HepG2 (cell line): ENCODE measurements around the gene SLC17A5. TPM values are rescaled to one million over a fixed set of nuclear protein-coding genes. Genes with fewer than 3 reads are reported as not detected.

ENCODE experiments used
- CREB1 ChIP-seq, 2 experiments: fragments of 450-650 bp in 1 of 2; IDR thresholded peaks; 2 replicates each; pipeline ENCODE4 v1.6.1; 2016 to 2017; ENCODE audit warnings: control low read depth in 1 of 2, mild to moderate bottlenecking in 1 of 2, missing compliant biosample characterization in 1 of 2, missing genetic modification characterization in 1 of 2
- FOXO1 ChIP-seq: sonication (generic); formaldehyde crosslinking; IDR thresholded peaks from 2 replicates; pipeline ENCODE4 v1.4.0; 2020; ENCODE audit warnings: missing genetic modification reagents
- GABPB1 ChIP-seq: IDR thresholded peaks from 2 replicates; pipeline ENCODE4 v1.6.1; 2016; ENCODE audit warnings: mild to moderate bottlenecking, missing genetic modification reagents, moderate library complexity, missing compliant biosample characterization
- GFI1 ChIP-seq: sonication (generic); formaldehyde crosslinking; IDR thresholded peaks from 2 replicates; pipeline ENCODE4 v1.5.0; 2020; ENCODE audit warnings: missing genetic modification reagents, mild to moderate bottlenecking, borderline replicate concordance
- JUND ChIP-seq: sonication (generic); formaldehyde crosslinking; IDR thresholded peaks from 2 replicates; pipeline ENCODE4 v1.8.0; 2022; ENCODE audit warnings: mild to moderate bottlenecking, missing genetic modification reagents
- KAT8 ChIP-seq: IDR thresholded peaks from 2 replicates; pipeline ENCODE4 v1.6.1; 2016; ENCODE audit warnings: missing genetic modification reagents, missing compliant biosample characterization
- NPAS2 ChIP-seq: sonication (generic); formaldehyde crosslinking; IDR thresholded peaks from 2 replicates; pipeline ENCODE4 v1.8.0; 2022; ENCODE audit warnings: mild to moderate bottlenecking, missing genetic modification reagents, borderline replicate concordance
- NR3C1 ChIP-seq: sonication (generic); formaldehyde crosslinking; IDR thresholded peaks from 2 replicates; pipeline ENCODE4 v1.4.0; 2020; ENCODE audit warnings: missing genetic modification reagents
- RCOR2 ChIP-seq: IDR thresholded peaks from 2 replicates; pipeline ENCODE4 v1.6.1; 2016; ENCODE audit warnings: missing biosample characterization, missing genetic modification reagents
- SIX4 ChIP-seq: sonication (generic); formaldehyde crosslinking; IDR thresholded peaks from 2 replicates; pipeline ENCODE4 v1.4.0; 2020; ENCODE audit warnings: missing genetic modification reagents
- SOX13 ChIP-seq, 3 experiments: fragments of 450-650 bp in 1 of 3; sonication (generic) in 1 of 3; formaldehyde crosslinking in 1 of 3; IDR thresholded peaks in 2 of 3; conservative IDR thresholded peaks in 1 of 3; 2 replicates each; pipeline versions ENCODE4 v1.5.0 to v1.6.1; 2016 to 2020; ENCODE audit warnings: antibody characterized with exemption in 1 of 3, mild to moderate bottlenecking in 1 of 3, missing compliant biosample characterization in 1 of 3, missing genetic modification reagents in 1 of 3, moderate library complexity in 1 of 3
- SOX6 ChIP-seq, 2 experiments: fragments of 450-650 bp in 1 of 2; sonication (generic) in 1 of 2; formaldehyde crosslinking in 1 of 2; IDR thresholded peaks; 2 replicates each; pipeline versions ENCODE4 v1.4.0 to v1.6.1; 2017 to 2020; ENCODE audit warnings: antibody characterized with exemption in 1 of 2, mild to moderate bottlenecking in 1 of 2, missing genetic modification reagents in 1 of 2
- SP5 ChIP-seq: IDR thresholded peaks from 2 replicates; pipeline ENCODE4 v1.6.1; 2016; ENCODE audit warnings: low read depth, borderline replicate concordance
- TAF15 ChIP-seq: fragments of 200-400 bp; formaldehyde crosslinking; IDR thresholded peaks from one replicate; pipeline ENCODE4 v1.6.1; 2018; ENCODE audit warnings: mild to moderate bottlenecking, low read depth, low read length; ENCODE audit not compliant: poor library complexity, severe bottlenecking
- ZNF431 ChIP-seq: sonication (generic); formaldehyde crosslinking; IDR thresholded peaks from 2 replicates; pipeline ENCODE4 v1.9.0; 2022; ENCODE audit warnings: missing genetic modification reagents, low read depth, mild to moderate bottlenecking, borderline replicate concordance
- ZNF496 ChIP-seq: sonication (generic); formaldehyde crosslinking; IDR thresholded peaks from 2 replicates; pipeline ENCODE4 v1.8.1; 2023; ENCODE audit warnings: mild to moderate bottlenecking, moderate library complexity, missing genetic modification reagents; ENCODE audit not compliant: insufficient replicate concordance
- ZSCAN21 ChIP-seq: sonication (generic); formaldehyde crosslinking; IDR thresholded peaks from 2 replicates; pipeline ENCODE4 v1.8.0; 2022; ENCODE audit warnings: mild to moderate bottlenecking, missing genetic modification reagents, moderate library complexity, borderline replicate concordance
- ZSCAN25 ChIP-seq: sonication (generic); formaldehyde crosslinking; IDR thresholded peaks from 2 replicates; pipeline ENCODE4 v1.8.0; 2022; ENCODE audit warnings: mild to moderate bottlenecking, missing genetic modification reagents
- polyA plus RNA-seq, 8 experiments: library from polyadenylated mRNA; depleted of rRNA in 3 of 8; stranded (reverse) in 7 of 8; unstranded in 1 of 8; fragments of >200 nt; fragmentation: Illumina TruSeq in 4 of 8; extraction: Trizol in 4 of 8; gene quantifications; 2 replicates each; pipeline versions ENCODE4 v1.2.1 to v1.2.3, GENCODE V29; 2011 to 2016; ENCODE audit warnings: low read depth in 4 of 8, missing spikeins in 1 of 8, mixed read lengths in 1 of 8; ENCODE audit not compliant: insufficient read depth in 1 of 8
- total RNA-seq, 5 experiments: library from RNA; depleted of rRNA; stranded (reverse); fragments of >200 nt; fragmentation: Illumina TruSeq; extraction: Trizol; gene quantifications; 2 replicates each; pipeline ENCODE4 v1.2.3, GENCODE V29; 2016; ENCODE audit warnings: low read depth in 1 of 5
- TF ChIP-seq, protein P1 (sequence below): sonication (generic); formaldehyde crosslinking; conservative IDR thresholded peaks from 2 replicates; pipeline ENCODE4 v1.5.0; 2020; ENCODE audit warnings: missing genetic modification reagents
- TF ChIP-seq, protein P2 (sequence below): sonication (generic); formaldehyde crosslinking; IDR thresholded peaks from 2 replicates; pipeline ENCODE4 v1.4.0; 2020; ENCODE audit warnings: missing genetic modification reagents
- TF ChIP-seq, protein P3 (sequence below): sonication (generic); formaldehyde crosslinking; IDR thresholded peaks from 2 replicates; pipeline ENCODE4 v1.5.0; 2020; ENCODE audit warnings: missing genetic modification reagents
- TF ChIP-seq, protein P4 (sequence below): sonication (generic); formaldehyde crosslinking; IDR thresholded peaks from 2 replicates; pipeline ENCODE4 v1.4.0; 2020; ENCODE audit warnings: missing genetic modification reagents

SLC17A5 gene
- total and polyA plus RNA-seq, 2 of the 13 experiments (the other 11 are each of a cell fraction or from before 2014, with no cell fraction given) = 18.3 to 20.5 TPM

DNA sequence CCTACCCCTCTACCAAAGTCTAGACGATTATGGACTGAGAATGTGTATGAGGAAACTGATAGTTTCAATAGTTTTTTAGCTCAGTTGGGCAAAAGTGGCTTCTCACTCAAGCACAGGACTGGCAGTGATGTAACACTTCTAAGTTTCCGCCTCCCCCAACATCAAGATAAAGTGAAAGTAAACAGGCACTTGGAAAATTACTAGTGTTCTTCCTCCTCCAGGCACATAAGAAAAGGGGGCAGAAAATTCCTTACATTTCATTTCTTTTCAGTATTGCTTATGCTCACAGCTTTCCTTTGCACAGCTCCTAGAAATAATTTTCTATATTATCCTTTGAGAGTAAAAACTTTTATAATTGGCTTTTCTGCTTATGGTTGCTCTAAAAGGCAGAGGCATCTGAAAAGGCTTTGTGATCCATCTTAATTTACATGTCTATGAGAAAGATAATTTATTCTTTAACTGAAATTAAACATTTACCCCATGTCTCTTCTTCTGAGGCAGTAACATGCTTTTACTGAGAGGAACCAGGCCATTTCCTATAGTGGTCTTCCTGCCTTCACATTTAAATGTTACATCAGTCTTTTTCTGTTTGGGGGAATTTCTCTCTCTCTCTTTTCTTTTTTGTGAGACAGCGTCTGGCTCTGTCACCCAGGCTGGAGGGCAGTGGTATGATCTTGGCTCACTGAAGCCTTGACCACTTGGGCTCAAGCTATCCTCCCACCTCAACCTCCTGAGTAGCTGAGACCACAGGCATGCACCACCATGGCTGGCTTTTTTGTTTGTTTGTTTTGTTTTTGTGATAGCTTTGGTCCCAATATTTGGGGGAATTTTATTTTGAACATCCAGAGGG is 68.0 kb downstream of the SLC17A5 start (continued):
- TF ChIP-seq GABPB1 (CRISPR knock-in tag) = no peak; the same call in 1 of the 2 replicates
- TF ChIP-seq ZNF496 (CRISPR knock-in tag) = no peak
- peak; percentile 34; the same call in 1 of the 2 replicates for TF ChIP-seq RCOR2 (CRISPR knock-in tag)
- no peak for TF ChIP-seq NR3C1 (CRISPR knock-in tag)
- TF ChIP-seq KAT8 (CRISPR knock-in tag) = peak; percentile 30; the same call in 1 of the 2 replicates
- TF ChIP-seq ZSCAN25 (CRISPR knock-in tag) = 0 out of 2 replicates have a peak, but pooled peaks have one; percentile 31
- TF ChIP-seq GFI1 (CRISPR knock-in tag) = no peak
- TF ChIP-seq, protein P1, sequence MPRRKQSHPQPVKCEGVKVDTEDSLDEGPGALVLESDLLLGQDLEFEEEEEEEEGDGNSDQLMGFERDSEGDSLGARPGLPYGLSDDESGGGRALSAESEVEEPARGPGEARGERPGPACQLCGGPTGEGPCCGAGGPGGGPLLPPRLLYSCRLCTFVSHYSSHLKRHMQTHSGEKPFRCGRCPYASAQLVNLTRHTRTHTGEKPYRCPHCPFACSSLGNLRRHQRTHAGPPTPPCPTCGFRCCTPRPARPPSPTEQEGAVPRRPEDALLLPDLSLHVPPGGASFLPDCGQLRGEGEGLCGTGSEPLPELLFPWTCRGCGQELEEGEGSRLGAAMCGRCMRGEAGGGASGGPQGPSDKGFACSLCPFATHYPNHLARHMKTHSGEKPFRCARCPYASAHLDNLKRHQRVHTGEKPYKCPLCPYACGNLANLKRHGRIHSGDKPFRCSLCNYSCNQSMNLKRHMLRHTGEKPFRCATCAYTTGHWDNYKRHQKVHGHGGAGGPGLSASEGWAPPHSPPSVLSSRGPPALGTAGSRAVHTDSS (CRISPR knock-in tag) = no peak
- TF ChIP-seq ZSCAN21 = no peak
- TF ChIP-seq, protein P2, sequence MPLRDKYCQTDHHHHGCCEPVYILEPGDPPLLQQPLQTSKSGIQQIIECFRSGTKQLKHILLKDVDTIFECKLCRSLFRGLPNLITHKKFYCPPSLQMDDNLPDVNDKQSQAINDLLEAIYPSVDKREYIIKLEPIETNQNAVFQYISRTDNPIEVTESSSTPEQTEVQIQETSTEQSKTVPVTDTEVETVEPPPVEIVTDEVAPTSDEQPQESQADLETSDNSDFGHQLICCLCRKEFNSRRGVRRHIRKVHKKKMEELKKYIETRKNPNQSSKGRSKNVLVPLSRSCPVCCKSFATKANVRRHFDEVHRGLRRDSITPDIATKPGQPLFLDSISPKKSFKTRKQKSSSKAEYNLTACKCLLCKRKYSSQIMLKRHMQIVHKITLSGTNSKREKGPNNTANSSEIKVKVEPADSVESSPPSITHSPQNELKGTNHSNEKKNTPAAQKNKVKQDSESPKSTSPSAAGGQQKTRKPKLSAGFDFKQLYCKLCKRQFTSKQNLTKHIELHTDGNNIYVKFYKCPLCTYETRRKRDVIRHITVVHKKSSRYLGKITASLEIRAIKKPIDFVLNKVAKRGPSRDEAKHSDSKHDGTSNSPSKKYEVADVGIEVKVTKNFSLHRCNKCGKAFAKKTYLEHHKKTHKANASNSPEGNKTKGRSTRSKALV (CRISPR knock-in tag) = 0 out of 2 replicates have a peak, but pooled peaks have one; percentile 19
- no peak for TF ChIP-seq NPAS2
- no peak for TF ChIP-seq JUND (CRISPR knock-in tag)
- TF ChIP-seq ZNF431 (CRISPR knock-in tag) = no peak
- TF ChIP-seq CREB1 (IDR thresholded peaks at IDR 0.05) = no peak
- 0 out of 2 replicates have a peak, but pooled peaks have one; percentile 57 for TF ChIP-seq CREB1 (CRISPR knock-in tag; IDR thresholded peaks at IDR 0.05)
- TF ChIP-seq SIX4 (CRISPR knock-in tag) = 0 out of 2 replicates have a peak, but pooled peaks have one; percentile 31
- no peak for TF ChIP-seq SOX6 (IDR thresholded peaks at IDR 0.05)
- TF ChIP-seq SOX6 (CRISPR knock-in tag; IDR thresholded peaks at IDR 0.05) = peak; percentile 81
- no peak for TF ChIP-seq SOX13 (IDR thresholded peaks at IDR 0.05)
- TF ChIP-seq SOX13 (CRISPR knock-in tag; conservative IDR thresholded peaks at IDR 0.05 in 1 of 2, IDR thresholded peaks at IDR 0.05 in 1 of 2) = peak in 1 of 2 experiments; percentile 69; a peak in 2 of 4 replicates
- TF ChIP-seq, protein P3, sequence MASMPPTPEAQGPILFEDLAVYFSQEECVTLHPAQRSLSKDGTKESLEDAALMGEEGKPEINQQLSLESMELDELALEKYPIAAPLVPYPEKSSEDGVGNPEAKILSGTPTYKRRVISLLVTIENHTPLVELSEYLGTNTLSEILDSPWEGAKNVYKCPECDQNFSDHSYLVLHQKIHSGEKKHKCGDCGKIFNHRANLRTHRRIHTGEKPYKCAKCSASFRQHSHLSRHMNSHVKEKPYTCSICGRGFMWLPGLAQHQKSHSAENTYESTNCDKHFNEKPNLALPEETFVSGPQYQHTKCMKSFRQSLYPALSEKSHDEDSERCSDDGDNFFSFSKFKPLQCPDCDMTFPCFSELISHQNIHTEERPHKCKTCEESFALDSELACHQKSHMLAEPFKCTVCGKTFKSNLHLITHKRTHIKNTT = no peak
- TF ChIP-seq, protein P4, sequence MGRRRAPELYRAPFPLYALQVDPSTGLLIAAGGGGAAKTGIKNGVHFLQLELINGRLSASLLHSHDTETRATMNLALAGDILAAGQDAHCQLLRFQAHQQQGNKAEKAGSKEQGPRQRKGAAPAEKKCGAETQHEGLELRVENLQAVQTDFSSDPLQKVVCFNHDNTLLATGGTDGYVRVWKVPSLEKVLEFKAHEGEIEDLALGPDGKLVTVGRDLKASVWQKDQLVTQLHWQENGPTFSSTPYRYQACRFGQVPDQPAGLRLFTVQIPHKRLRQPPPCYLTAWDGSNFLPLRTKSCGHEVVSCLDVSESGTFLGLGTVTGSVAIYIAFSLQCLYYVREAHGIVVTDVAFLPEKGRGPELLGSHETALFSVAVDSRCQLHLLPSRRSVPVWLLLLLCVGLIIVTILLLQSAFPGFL (CRISPR knock-in tag) = no peak
- TF ChIP-seq FOXO1 (CRISPR knock-in tag) = peak; percentile 81
- TF ChIP-seq TAF15 = no peak
- 0 out of 2 replicates have a peak, but pooled peaks have one; percentile 20 for TF ChIP-seq SP5 (CRISPR knock-in tag)
